CD4-positive, alpha-beta T cell treated with Interleukin-4 for 4 hours (primary cell): ENCODE data around the gene ANP32A.
A peak's percentile ranks its signal among the peaks of the same experiment; 100 is the strongest.
"Not testable (repeated sequence)": the region's sequence is repeated elsewhere in the genome, so short reads cannot be mapped to it uniquely, and the experiment has no call there.

ENCODE experiments used
- DNase-seq: peaks from one replicate; pipeline ENCODE4 v3.0.0-alpha.2; 2020

ANP32A gene

GRCh38 chr15:68781766-68782588 lies 38.7 kb downstream of the ANP32A start:
- peak; percentile 25 for DNase-seq

- DNase-seq, result no peak
These were observed 39.5 kb downstream of the ANP32A start for GRCh38 chr15:68781217-68781616.

- DNase-seq, result no peak
These were observed 41.8 kb downstream of the ANP32A start for GRCh38 chr15:68778876-68779275.

DNA sequence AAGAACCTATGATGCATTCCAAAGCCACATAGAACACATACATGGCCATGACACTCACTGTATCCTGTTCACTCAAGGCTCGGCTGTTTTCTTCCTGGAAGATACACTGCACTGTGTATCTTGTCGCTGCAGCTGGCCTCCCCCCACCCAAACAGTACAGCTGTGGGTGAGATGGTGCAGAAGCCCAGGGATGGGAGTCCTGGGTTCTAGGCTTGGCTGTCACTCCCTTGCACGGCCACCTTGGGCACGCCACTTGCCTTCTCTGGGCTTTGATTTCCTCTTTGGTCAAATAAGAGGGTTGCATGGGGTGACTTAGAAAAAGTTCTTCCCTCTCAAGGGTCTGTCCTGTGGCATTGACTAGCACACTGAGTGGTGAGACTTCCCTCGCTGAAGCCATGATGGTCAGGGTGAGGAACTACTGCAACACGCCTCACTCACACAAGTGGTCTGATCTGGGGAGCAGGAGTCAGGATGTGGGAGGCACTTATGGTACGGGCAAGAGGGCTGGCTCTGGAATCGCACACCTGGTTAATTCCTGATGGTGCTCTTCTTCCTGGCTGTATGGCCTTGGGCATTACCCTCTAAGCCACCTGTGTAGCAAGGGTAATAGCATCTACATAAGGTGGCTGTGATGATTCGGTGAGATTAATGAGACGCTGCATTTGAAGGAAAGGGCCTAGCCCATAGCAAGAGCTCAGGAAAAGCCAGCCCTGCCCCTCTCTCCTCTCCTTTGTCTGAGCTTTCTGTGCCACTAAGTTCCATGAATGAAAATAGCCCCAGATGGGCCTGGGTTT lies 44.0 kb downstream of the ANP32A start:
- DNase-seq, result no peak

DNA sequence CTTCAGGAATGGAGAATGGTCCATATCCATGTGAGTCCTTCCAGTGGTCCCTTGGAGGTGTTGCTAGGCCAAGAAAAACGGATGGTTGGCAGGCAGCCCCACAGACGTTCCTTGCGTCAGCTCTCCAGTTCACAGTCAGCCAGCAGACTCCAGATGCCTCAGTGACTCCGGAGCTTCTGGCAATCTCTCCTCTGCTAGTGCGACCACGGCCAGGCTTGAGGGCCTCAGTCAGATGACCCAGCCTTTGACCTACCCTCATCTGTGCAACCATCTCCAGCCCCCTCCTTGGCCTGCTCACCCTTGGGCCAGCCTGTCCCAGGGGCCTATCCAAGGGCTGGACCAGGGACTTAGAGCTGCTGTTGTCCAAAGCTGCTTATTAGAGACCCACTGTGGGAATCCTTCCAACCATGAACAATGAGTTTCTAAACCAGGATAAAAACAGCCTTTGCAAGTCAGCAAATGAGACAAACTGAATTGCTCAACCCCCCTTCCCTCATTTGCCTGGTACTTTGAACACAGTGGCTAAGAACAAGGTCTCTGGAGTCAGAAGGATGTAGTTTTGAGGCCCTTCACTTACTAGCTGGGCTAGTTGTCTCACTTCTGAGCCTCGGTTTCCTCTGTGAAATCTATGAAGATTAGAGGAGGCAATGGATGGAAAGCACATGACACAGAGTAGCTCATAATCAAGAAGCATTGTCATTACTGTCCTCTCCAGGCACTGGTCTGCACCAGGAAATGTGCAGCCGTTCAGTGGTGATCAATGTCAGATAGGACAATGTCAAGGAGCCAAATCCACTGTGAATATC lies 44.8 kb downstream of the ANP32A start:
- no peak for DNase-seq

- no peak for DNase-seq
These were observed 45.5 kb downstream of the ANP32A start for GRCh38 chr15:68775236-68775577.

DNA sequence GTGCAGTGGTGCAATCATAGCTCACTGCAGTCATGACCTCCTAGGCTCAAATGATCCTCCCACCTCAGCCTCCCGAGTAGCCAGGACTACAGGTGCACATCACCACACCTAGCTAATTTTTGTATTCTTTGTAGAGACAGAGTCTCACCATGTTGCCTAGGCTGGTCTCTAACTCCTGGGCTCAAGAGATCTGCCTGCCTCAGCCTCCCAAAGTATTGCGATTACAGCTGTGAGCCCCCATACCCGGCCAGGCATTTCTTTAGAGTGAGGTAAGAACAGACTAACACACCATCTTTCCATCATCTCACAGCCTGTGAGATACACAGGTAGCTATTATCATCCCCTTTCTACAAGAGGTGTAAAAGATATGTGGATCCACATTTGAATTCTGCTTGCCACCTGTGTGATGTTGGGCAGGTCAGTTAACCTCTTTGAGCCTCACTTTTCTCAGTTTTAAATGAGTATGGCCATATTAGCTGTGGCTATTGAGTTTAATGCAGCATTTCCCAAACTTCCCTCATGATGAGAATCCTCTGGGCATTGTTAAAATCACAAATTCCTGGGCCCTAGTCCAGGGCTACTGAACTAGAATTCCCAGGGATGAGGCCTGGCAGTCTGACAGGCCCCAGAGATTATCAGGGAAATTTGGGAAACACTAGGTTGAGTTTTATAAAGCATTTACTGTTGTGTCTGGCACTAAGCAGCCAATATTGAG lies 46.0 kb downstream of the ANP32A start:
- DNase-seq, result no peak

DNA sequence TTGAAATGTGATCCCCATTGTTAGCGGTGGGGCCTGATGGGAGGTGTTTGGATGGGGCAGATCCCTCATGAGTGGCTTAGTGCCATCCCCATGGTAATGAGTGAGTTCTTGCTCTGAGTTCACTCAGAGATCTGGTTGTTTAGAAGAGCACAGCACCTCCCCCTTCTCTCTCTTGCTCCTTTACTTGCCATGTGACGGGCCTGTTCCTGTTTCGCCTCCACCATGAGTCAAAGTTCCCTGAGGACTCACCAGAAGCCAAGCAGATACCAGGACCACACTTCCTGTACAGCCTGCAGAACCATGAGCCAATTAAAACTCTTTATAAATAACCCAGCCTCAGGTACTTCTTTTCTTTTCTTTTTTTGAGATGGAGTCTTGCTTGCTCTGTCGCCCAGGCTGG lies 46.6 kb downstream of the ANP32A start:
- DNase-seq, result no peak

DNA sequence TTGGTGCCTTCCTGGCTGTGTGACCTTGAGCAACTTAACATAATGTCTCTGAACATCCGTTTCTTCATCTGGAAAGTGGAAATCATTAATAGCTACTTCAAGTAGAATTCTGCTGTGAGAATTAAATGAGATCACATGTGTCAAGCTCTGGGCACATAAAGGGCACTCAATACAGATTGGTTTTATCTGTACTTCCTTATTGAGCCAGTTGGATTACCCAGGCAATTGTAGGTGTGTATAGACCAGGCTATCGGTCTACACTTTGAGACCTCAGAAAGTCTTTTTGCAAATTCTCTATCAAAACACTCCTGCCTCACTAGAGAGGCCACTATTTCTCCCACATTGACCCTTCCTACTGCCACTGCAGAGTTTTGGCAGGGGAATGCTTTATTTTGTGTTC lies 47.7 kb downstream of the ANP32A start:
- DNase-seq, result no peak

GRCh38 chr15:68770216-68770615 lies 50.5 kb downstream of the ANP32A start:
- no peak for DNase-seq

- DNase-seq, result no peak
These were observed 51.0 kb downstream of the ANP32A start for GRCh38 chr15:68769702-68770101.

DNA sequence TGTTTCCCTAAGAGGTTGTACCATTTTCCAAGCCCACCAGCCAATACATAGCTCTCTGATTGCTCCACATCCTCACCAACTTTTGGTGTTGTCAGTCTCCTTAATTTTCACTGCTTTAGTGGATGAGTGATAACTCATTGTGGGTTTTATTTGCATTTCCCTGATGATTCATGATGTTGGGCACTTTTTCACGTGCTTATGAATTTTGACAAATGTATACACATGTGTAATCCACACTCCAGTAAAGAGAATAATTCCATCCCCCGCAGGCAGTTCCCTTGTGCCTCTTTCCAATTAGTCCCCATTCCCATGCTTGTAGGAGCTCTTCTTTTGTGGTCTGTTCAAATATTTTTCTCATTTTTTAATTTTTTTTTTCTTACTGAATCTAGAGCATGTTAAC lies 52.4 kb downstream of the ANP32A start:
- no peak for DNase-seq

DNA sequence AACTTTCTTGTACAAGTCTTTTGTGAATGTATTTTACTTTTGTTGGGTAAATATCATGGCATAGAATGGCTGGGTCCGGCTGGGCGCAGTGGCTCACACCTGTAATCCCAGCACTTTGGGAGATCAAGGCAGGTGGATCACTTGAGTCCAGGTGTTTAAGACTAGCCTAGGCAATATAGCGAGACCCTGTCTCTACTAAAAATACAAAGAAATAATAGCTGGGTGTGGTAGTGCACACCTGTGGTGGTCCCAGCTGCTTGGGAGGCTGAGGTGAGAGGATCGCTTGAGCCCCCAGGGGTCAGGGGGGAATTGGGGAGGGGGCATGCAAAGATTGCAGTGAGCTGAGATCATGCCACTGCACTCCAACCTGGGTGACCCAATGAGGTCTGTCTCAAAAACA lies 52.9 kb downstream of the ANP32A start:
- no peak for DNase-seq

GRCh38 chr15:68765602-68766368 lies 54.9 kb downstream of the ANP32A start:
- DNase-seq, result no peak

GRCh38 chr15:68764090-68764489 lies 56.6 kb downstream of the ANP32A start:
- DNase-seq, result no peak

- DNase-seq, result no peak
These were observed 57.6 kb downstream of the ANP32A start for GRCh38 chr15:68763063-68763462.

- not testable (repeated sequence) for DNase-seq
These were observed 60.6 kb downstream of the ANP32A start for GRCh38 chr15:68759982-68760579.

- DNase-seq, result no peak
These were observed 65.0 kb downstream of the ANP32A start for GRCh38 chr15:68755731-68756130.

GRCh38 chr15:68751622-68752021 lies 69.1 kb downstream of the ANP32A start:
- DNase-seq, result no peak

DNA sequence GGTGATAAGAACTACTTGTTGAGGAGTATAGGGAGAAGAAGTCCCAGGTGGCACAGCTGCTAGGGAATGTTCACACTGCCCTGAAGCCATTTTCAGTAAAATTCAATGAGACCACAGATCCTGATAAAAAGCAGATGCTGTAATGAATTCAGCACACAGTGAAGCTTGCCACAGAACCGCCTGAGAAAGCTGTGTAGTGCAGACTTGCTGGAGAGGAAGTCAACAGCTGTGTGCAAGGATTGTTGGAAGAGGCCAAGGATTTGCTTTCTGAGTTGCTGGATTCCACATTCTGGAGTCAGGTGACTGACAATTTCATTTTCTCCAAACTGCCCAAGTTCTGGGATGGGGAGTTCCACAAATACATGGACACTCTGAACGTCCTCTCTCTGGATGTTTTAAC lies 70.9 kb downstream of the ANP32A start:
- no peak for DNase-seq

DNA sequence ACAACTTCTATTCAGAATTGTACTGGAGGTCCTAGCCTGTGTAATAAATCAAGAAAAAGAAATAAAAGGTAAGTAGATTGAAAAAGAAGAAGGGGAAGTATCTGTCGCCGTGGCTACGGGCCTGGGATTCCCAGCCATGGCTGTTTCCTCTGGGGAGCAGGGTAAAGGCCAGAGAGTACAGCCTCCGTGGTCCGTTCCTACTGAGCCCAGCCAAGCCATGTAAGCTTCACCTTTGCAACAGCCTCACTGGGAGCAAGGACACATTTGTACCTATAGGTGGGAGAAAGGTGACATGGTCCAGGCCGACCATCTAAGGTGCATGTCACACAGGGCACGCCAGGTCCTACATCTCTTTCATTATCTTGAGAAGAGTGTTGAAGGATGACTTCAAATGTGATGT lies 71.3 kb downstream of the ANP32A start:
- no peak for DNase-seq

- no peak for DNase-seq
These were observed 77.4 kb downstream of the ANP32A start for GRCh38 chr15:68743256-68743655.
